ENCODE data around the gene C17orf67.

The C17orf67 gene

DNA sequence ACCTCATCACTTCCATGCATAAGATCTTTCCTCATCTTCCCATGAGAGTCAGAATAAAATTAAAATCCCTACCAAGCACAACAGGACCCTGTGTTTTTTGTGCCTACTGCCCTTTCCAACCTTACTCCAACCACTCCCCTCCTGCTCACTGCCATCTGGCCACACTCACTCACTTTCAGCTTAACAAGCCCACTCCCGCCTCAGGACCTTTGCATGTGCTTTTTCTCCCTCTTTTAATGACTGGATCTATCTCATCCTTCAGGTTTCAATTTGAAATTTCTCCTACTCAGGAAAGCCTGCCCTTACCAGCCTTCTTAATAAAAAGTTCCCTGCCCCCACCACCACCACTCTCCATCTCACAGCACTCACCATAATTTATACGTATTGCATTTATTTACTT lies 14.7 kb downstream of the C17orf67 start:
- POLR2A ChIA-PET = interaction anchor here (1.0 to 1.3 kb wide), 2 partner anchors 16 to 95 kb away, joined by 3 to 4 read pairs; partner anchors contain the start of gene TRIM25
- no peak for DNase-seq (ENCODE audit: extremely low spot score)
- CTCF ChIA-PET = interaction anchor here (0.5 to 1.5 kb wide), 10 partner anchors 10 to 1328 kb away, joined by 3 to 9 read pairs (median 3); no protein-coding TSS in a partner anchor
- TF ChIP-seq TARDBP (IDR thresholded peaks at IDR 0.05) (no peak), ARNT (IDR thresholded peaks at IDR 0.05) (no peak), ELF4 (IDR thresholded peaks at IDR 0.05) (no peak), CTBP1 (IDR thresholded peaks at IDR 0.05; ENCODE audit: borderline replicate concordance) (no peak), FOXK2 (IDR thresholded peaks at IDR 0.05) (no peak), HDGF (IDR thresholded peaks at IDR 0.05; ENCODE audit: borderline replicate concordance) (no peak), LEF1 (IDR thresholded peaks at IDR 0.05; ENCODE audit: borderline replicate concordance) (no peak), BHLHE40 (IDR thresholded peaks at IDR 0.05; ENCODE audit: borderline replicate concordance) (no peak), FOXA1 (IDR thresholded peaks at IDR 0.05) (no peak), L3MBTL2 (conservative IDR thresholded peaks at IDR 0.05) (no peak), NFRKB (IDR thresholded peaks at IDR 0.05) (no peak), ZNF384 (IDR thresholded peaks at IDR 0.05) (no peak)
- TF ChIP-seq, protein P1, sequence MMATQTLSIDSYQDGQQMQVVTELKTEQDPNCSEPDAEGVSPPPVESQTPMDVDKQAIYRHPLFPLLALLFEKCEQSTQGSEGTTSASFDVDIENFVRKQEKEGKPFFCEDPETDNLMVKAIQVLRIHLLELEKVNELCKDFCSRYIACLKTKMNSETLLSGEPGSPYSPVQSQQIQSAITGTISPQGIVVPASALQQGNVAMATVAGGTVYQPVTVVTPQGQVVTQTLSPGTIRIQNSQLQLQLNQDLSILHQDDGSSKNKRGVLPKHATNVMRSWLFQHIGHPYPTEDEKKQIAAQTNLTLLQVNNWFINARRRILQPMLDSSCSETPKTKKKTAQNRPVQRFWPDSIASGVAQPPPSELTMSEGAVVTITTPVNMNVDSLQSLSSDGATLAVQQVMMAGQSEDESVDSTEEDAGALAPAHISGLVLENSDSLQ (IDR thresholded peaks at IDR 0.05) = no peak

DNA sequence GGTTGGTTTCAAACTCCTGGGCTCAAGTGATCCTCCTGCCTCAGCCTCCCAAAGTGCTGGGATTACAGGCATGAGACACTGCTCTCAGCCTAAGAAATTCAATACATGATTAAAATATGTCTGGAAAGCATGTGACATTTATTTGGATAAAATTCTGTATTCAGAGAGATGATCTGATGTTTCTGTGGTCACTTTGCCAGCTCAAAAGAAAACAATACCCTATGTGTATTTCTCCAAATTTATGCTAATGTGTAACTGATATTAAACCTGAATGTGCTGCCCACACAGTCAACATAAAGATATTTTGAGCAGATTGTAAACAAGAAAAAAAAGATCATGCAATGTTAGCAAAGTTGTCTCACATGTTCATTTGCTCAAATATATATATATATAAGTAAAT lies 16.7 kb downstream of the C17orf67 start:
- TF ChIP-seq ARNT (IDR thresholded peaks at IDR 0.05) = no peak
- no peak for TF ChIP-seq FOXA1 (IDR thresholded peaks at IDR 0.05)
- TF ChIP-seq ZNF384 (IDR thresholded peaks at IDR 0.05) = no peak
- no peak for TF ChIP-seq HDGF (IDR thresholded peaks at IDR 0.05; ENCODE audit: borderline replicate concordance)
- no peak for TF ChIP-seq ELF4 (IDR thresholded peaks at IDR 0.05)
- TF ChIP-seq TARDBP (IDR thresholded peaks at IDR 0.05) = no peak
- no peak for TF ChIP-seq BHLHE40 (IDR thresholded peaks at IDR 0.05; ENCODE audit: borderline replicate concordance)
- TF ChIP-seq NFRKB (IDR thresholded peaks at IDR 0.05) = no peak
- no peak for TF ChIP-seq LEF1 (IDR thresholded peaks at IDR 0.05; ENCODE audit: borderline replicate concordance)
- TF ChIP-seq FOXK2 (IDR thresholded peaks at IDR 0.05) = no peak
- TF ChIP-seq SP1 (IDR thresholded peaks at IDR 0.05) = no peak
- TF ChIP-seq SUZ12 (IDR thresholded peaks at IDR 0.05) = no peak
- no peak for TF ChIP-seq CTBP1 (IDR thresholded peaks at IDR 0.05; ENCODE audit: borderline replicate concordance)
- no peak for TF ChIP-seq L3MBTL2 (conservative IDR thresholded peaks at IDR 0.05)
- no peak for TF ChIP-seq FOXM1 (IDR thresholded peaks at IDR 0.05; ENCODE audit: borderline replicate concordance)
- TF ChIP-seq, protein P1 (IDR thresholded peaks at IDR 0.05) = no peak
- ChIA-PET CTCF (no interaction called here), POLR2A (no interaction called here)
- no peak for DNase-seq (ENCODE audit: extremely low spot score)

DNA sequence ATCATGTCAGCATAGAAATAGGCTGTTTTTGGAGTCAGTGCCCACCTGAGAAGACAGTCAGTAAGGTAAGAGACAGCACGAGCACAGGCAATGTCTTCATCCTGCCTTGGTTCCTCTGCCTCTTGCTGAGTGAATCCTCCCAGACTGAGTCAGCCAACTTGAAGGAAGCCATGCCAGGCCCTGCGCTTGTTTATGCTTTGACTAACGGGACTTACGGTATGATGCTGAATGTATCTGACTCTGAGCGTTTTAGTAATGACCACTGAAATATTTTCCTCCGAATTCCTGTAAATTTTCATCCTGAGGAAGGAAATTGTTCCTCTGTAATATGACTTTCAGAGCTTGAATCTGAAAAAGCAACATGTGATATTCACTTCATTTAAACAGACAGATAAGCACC lies 18.0 kb downstream of the C17orf67 start:
- ChIA-PET POLR2A (no interaction called here), CTCF (interaction anchor here (0.6 kb wide), 1 partner anchor 1017 kb away, joined by 3 read pairs; no protein-coding TSS in a partner anchor)
- no peak for DNase-seq (ENCODE audit: extremely low spot score)
- no peak for TF ChIP-seq SUZ12 (IDR thresholded peaks at IDR 0.05)
- TF ChIP-seq L3MBTL2 (conservative IDR thresholded peaks at IDR 0.05) = no peak
- no peak for TF ChIP-seq CTBP1 (IDR thresholded peaks at IDR 0.05; ENCODE audit: borderline replicate concordance)
- no peak for TF ChIP-seq ZNF384 (IDR thresholded peaks at IDR 0.05)
- TF ChIP-seq ARNT (IDR thresholded peaks at IDR 0.05) = no peak
- TF ChIP-seq FOXA1 (IDR thresholded peaks at IDR 0.05) = no peak
- no peak for TF ChIP-seq FOXM1 (IDR thresholded peaks at IDR 0.05; ENCODE audit: borderline replicate concordance)
- no peak for TF ChIP-seq LEF1 (IDR thresholded peaks at IDR 0.05; ENCODE audit: borderline replicate concordance)
- TF ChIP-seq NFRKB (IDR thresholded peaks at IDR 0.05) = no peak
- TF ChIP-seq, protein P1 (IDR thresholded peaks at IDR 0.05) = no peak
- no peak for TF ChIP-seq SP1 (IDR thresholded peaks at IDR 0.05)
- no peak for TF ChIP-seq TARDBP (IDR thresholded peaks at IDR 0.05)
- no peak for TF ChIP-seq BHLHE40 (IDR thresholded peaks at IDR 0.05; ENCODE audit: borderline replicate concordance)
- TF ChIP-seq FOXK2 (IDR thresholded peaks at IDR 0.05) = no peak
- TF ChIP-seq HDGF (IDR thresholded peaks at IDR 0.05; ENCODE audit: borderline replicate concordance) = no peak
- no peak for TF ChIP-seq ELF4 (IDR thresholded peaks at IDR 0.05)

DNA sequence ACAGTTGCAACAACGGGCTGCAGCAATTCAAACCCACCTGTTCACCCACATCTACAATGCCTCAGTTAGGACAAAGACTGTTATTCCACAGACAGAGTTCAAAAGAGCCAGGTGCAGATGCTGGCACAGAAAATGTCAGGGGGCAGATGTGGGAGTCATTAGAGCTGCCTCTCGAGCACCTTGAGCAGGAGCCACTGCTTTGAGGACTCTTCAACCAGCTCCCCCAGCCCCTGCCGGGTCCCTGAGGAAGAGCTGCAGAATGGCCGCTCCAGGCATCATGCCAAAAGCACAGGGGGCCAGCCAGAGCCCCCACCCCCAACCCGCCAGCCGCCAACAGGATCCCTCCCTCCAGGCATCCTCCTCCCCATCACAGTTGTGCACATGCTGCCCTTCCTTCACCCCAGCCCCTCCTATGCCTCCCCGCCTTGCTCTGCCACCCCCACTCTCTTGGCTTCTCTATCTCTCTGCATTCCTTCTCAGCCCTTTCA lies 20.8 kb downstream of the C17orf67 start:
- TF ChIP-seq FOXM1 (IDR thresholded peaks at IDR 0.05; ENCODE audit: borderline replicate concordance) (no peak), L3MBTL2 (conservative IDR thresholded peaks at IDR 0.05) (no peak), FOXK2 (IDR thresholded peaks at IDR 0.05) (no peak), LEF1 (IDR thresholded peaks at IDR 0.05; ENCODE audit: borderline replicate concordance) (no peak), TARDBP (IDR thresholded peaks at IDR 0.05) (no peak), BHLHE40 (IDR thresholded peaks at IDR 0.05; ENCODE audit: borderline replicate concordance) (no peak), SUZ12 (IDR thresholded peaks at IDR 0.05) (no peak), ARNT (IDR thresholded peaks at IDR 0.05) (no peak), CTBP1 (IDR thresholded peaks at IDR 0.05; ENCODE audit: borderline replicate concordance) (no peak), FOXA1 (IDR thresholded peaks at IDR 0.05) (no peak), SP1 (IDR thresholded peaks at IDR 0.05) (no peak), ELF4 (IDR thresholded peaks at IDR 0.05) (no peak), HDGF (IDR thresholded peaks at IDR 0.05; ENCODE audit: borderline replicate concordance) (no peak), ZNF384 (IDR thresholded peaks at IDR 0.05) (no peak), NFRKB (IDR thresholded peaks at IDR 0.05) (no peak)
- TF ChIP-seq, protein P1 (IDR thresholded peaks at IDR 0.05) = no peak
- DNase-seq (ENCODE audit: extremely low spot score) = no peak
- CTCF ChIA-PET = no interaction called here
- POLR2A ChIA-PET = no interaction called here

Measured in HEK293T (cell line).